HAP-1 (cell line): ENCODE data around the gene C11orf65.

Experiments
- DNase-seq, 2 experiments: peaks; one replicate each; pipeline ENCODE4 v3.0.0-alpha.2; 2016 to 2020; ENCODE audit warnings: low spot score in 2 of 2
- H3K27me3 ChIP-seq: fragments of 250-450 bp; sonication (Bioruptor Pico); 2 replicates; pipeline ENCODE4 v1.5.1; 2020; ENCODE audit warnings: low read depth, mild to moderate bottlenecking, moderate library complexity
- H3K36me3 ChIP-seq: fragments of 250-450 bp; sonication (Bioruptor Pico); replicated peaks from 2 replicates; pipeline ENCODE4 v1.5.1; 2020; ENCODE audit warnings: mild to moderate bottlenecking
- H3K4me1 ChIP-seq: fragments of 250-450 bp; sonication (Bioruptor Pico); 2 replicates; pipeline ENCODE4 v1.5.1; 2020; ENCODE audit warnings: mild to moderate bottlenecking
- H3K4me3 ChIP-seq: fragments of 250-450 bp; sonication (Bioruptor Pico); 2 replicates; pipeline ENCODE4 v1.5.1; 2020; ENCODE audit warnings: mild to moderate bottlenecking, moderate library complexity
- H3K9me3 ChIP-seq: fragments of 250-450 bp; sonication (Bioruptor Pico); 2 replicates; pipeline ENCODE4 v1.5.1; 2020; ENCODE audit warnings: mild to moderate bottlenecking, moderate library complexity
- in situ Hi-C: fragments of 300-500 bp; cut with MboI; formaldehyde crosslinking; loops from 3 replicates; pipeline ENCODE4 v1.14.3; 2020; ENCODE audit warnings: low sequenced_read_pairs, inconsistent platforms, mixed read lengths

Gene C11orf65

GRCh38 chr11:108467091-108467823, at the start of gene C11orf65:
TSS of gene C11orf65 (minus strand) at chr11:108467529. CDS start at chr11:108461559, 5,970 bp downstream.
- no peaks in the 10 kb centered on the region for H3K9me3 ChIP-seq
- peak; percentile 93 to 97 for DNase-seq
- H3K4me3 ChIP-seq: peak within 1 kb of the TSS; percentile 73
- in situ Hi-C loops: no loop called here
- no peaks in the 10 kb centered on the region for H3K27me3 ChIP-seq
- H3K4me1 ChIP-seq: peaks cover 8% of the 10 kb centered on the region
- H3K36me3 ChIP-seq: peaks cover under 1% of the 10 kb centered on the region; the same call in 1 of the 2 replicates

GRCh38 chr11:108516125-108516524, 48.8 kb upstream of the C11orf65 start:
- H3K4me3 ChIP-seq: no peak overlapping the region
- H3K27me3 ChIP-seq: no peaks in the 10 kb centered on the region
- no peak for DNase-seq
- H3K36me3 ChIP-seq: peaks cover 41% of the 10 kb centered on the region
- no peaks in the 10 kb centered on the region for H3K9me3 ChIP-seq
- no peaks in the 10 kb centered on the region for H3K4me1 ChIP-seq
- in situ Hi-C loops: no loop called here

- no peaks in the 10 kb centered on the region for H3K27me3 ChIP-seq
- no peak for DNase-seq
- no peaks in the 10 kb centered on the region for H3K4me1 ChIP-seq
- in situ Hi-C loops: no loop called here
- H3K36me3 ChIP-seq: peaks cover 54% of the 10 kb centered on the region
- no peak overlapping the region for H3K4me3 ChIP-seq
- no peaks in the 10 kb centered on the region for H3K9me3 ChIP-seq
Measured at GRCh38 chr11:108512708-108513107, 45.4 kb upstream of the C11orf65 start.

GRCh38 chr11:108511851-108512474, 44.6 kb upstream of the C11orf65 start:
- peaks cover 47% of the 10 kb centered on the region for H3K36me3 ChIP-seq
- no peaks in the 10 kb centered on the region for H3K27me3 ChIP-seq
- DNase-seq: no peak
- H3K9me3 ChIP-seq: no peaks in the 10 kb centered on the region
- no peaks in the 10 kb centered on the region for H3K4me1 ChIP-seq
- H3K4me3 ChIP-seq: no peak overlapping the region
- in situ Hi-C loops: no loop called here

- Histone ChIP-seq H3K36me3 (peaks cover 32% of the 10 kb centered on the region), H3K4me3 (no peak overlapping the region), H3K9me3 (no peaks in the 10 kb centered on the region), H3K4me1 (no peaks in the 10 kb centered on the region), H3K27me3 (no peaks in the 10 kb centered on the region)
- in situ Hi-C loops: no loop called here
- no peak for DNase-seq
Measured at GRCh38 chr11:108508653-108509593, 41.6 kb upstream of the C11orf65 start.

- H3K4me3 ChIP-seq: no peak overlapping the region
- H3K36me3 ChIP-seq: no peaks in the 10 kb centered on the region
- H3K9me3 ChIP-seq: no peaks in the 10 kb centered on the region
- in situ Hi-C loops: no loop called here
- peaks cover 11% of the 10 kb centered on the region for H3K4me1 ChIP-seq
- no peaks in the 10 kb centered on the region for H3K27me3 ChIP-seq
- DNase-seq: no peak
Measured at GRCh38 chr11:108501396-108501795, 34.1 kb upstream of the C11orf65 start.

- Histone ChIP-seq H3K4me1 (peaks cover 16% of the 10 kb centered on the region), H3K27me3 (no peaks in the 10 kb centered on the region), H3K36me3 (no peaks in the 10 kb centered on the region), H3K4me3 (no peak overlapping the region), H3K9me3 (no peaks in the 10 kb centered on the region)
- peak; percentile 16 to 58 for DNase-seq
- in situ Hi-C loops: no loop called here
Measured at GRCh38 chr11:108500721-108501120, 33.4 kb upstream of the C11orf65 start.

GRCh38 chr11:108500169-108500568, 32.8 kb upstream of the C11orf65 start:
- DNase-seq: no peak
- Histone ChIP-seq H3K4me1 (peaks cover 16% of the 10 kb centered on the region), H3K36me3 (0 out of 2 replicates have a peak, but pooled peaks cover 3% of the 10 kb centered on the region), H3K27me3 (no peaks in the 10 kb centered on the region), H3K4me3 (no peak overlapping the region), H3K9me3 (no peaks in the 10 kb centered on the region)
- in situ Hi-C loops: no loop called here

- 0 out of 2 replicates have a peak, but pooled peaks cover 3% of the 10 kb centered on the region for H3K36me3 ChIP-seq
- H3K9me3 ChIP-seq: no peaks in the 10 kb centered on the region
- in situ Hi-C loops: loop anchor here (10.0 kb wide), 1 partner anchor 274 kb away; the partner anchor contains the start of genes ATM and NPAT
- peak in 1 of 2 experiments; percentile 9 for DNase-seq
- H3K4me3 ChIP-seq: peak overlapping the region; percentile 35
- H3K4me1 ChIP-seq: peaks cover 16% of the 10 kb centered on the region
- no peaks in the 10 kb centered on the region for H3K27me3 ChIP-seq
Measured at GRCh38 chr11:108498816-108499408, 31.6 kb upstream of the C11orf65 start.

- in situ Hi-C loops: loop anchor here (10.0 kb wide), 1 partner anchor 273 kb away; the partner anchor contains the start of genes ATM and NPAT
- DNase-seq: peak; percentile 62 to 79
- no peaks in the 10 kb centered on the region for H3K9me3 ChIP-seq
- no peaks in the 10 kb centered on the region for H3K27me3 ChIP-seq
- peak within 1 kb of the TSS; percentile 35 for H3K4me3 ChIP-seq
- 0 out of 2 replicates have a peak, but pooled peaks cover 3% of the 10 kb centered on the region for H3K36me3 ChIP-seq
- peaks cover 16% of the 10 kb centered on the region for H3K4me1 ChIP-seq
Measured at GRCh38 chr11:108498046-108498815, 30.9 kb upstream of the C11orf65 start, which contains the start of gene POGLUT3. TSS of gene POGLUT3 (minus strand) at chr11:108498384. CDS start at chr11:108498366, 18 bp downstream.

GRCh38 chr11:108497317-108498045, 30.2 kb upstream of the C11orf65 start:
- H3K27me3 ChIP-seq: no peaks in the 10 kb centered on the region
- peak; percentile 88 to 93 for DNase-seq
- no peaks in the 10 kb centered on the region for H3K9me3 ChIP-seq
- peaks cover 16% of the 10 kb centered on the region for H3K4me1 ChIP-seq
- in situ Hi-C loops: loop anchor here (10.0 kb wide), 1 partner anchor 273 kb away; the partner anchor contains the start of genes ATM and NPAT
- peak overlapping the region; percentile 35 for H3K4me3 ChIP-seq
- H3K36me3 ChIP-seq: 0 out of 2 replicates have a peak, but pooled peaks cover 3% of the 10 kb centered on the region
